ENCODE results near the gene TGM6. TPM values are rescaled to one million over a fixed set of nuclear protein-coding genes. Genes with fewer than 3 reads are reported as not detected.

Gene TGM6
- polyA plus RNA-seq, 4 donors = not detected

DNA sequence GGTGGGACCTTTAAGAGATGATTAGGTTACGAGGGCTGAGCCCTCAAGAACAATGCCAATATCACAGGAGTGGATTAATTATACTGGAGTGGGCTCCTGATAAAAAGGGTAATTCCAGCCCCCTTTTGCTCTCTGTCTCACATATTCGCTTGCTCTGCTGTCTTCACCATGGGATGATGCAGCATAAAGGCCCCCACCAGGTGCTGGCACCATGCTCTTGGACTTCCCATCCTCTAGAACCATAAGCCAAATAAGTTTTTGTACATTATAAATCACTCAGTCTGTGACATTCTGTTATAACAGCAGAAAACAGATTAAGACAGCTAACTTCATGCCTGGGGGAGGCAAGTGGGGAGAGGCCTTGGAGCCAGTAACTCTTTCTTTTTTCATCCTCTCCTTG is 99.7 kb downstream of the TGM6 start:
- DNase-seq (ENCODE audit: low read depth in 4 of 4, low spot score in 3 of 4) = no peak

Other genes starting within 250 kb of the TGM6 start
- gene TGM3, start 84.9 kb upstream of the TGM6 start, polyA plus RNA-seq (ENCODE audit: insufficient read length in 4 of 4) = under 1 TPM; 0.08 to 0.70 (median 0.50) TPM
- gene SNRPB, start 89.9 kb downstream of the TGM6 start, polyA plus RNA-seq (ENCODE audit: insufficient read length in 4 of 4) = 100 to 1,000 TPM in 3 of 4 donors, 10 to 100 TPM in 1; 84.1 to 171 (median 130) TPM
- 10 to 100 TPM; 11.0 to 20.7 (median 15.7) TPM for gene ZNF343, start 128.0 kb downstream of the TGM6 start, polyA plus RNA-seq (ENCODE audit: insufficient read length in 4 of 4)
- under 1 TPM; 0.09 to 0.44 (median 0.13) TPM for gene TMC2, start 155.7 kb downstream of the TGM6 start, polyA plus RNA-seq (ENCODE audit: insufficient read length in 4 of 4)